K562 (cell line): ENCODE results near the gene SNW1. TPM values are rescaled to one million over a fixed set of nuclear protein-coding genes. Genes with fewer than 3 reads are reported as not detected.

ENCODE experiments used
- ATAC-seq: fragments of 200-7000 bp; cut with Tn5 transposase; 3 replicates; pipeline ENCODE4 v1.9.1; 2020; ENCODE audit warnings: moderate library complexity
- BruUV-seq: library from RNA; stranded (reverse); fragments of 400-500 nt; replicated peaks from 2 replicates; lab custom pipeline; 2021; lab: Mats Ljungman, UMichigan
- CTCF ChIA-PET: fragments of 300-600 bp; formaldehyde crosslinking; extraction: SDS; loops from one replicate; lab custom pipeline; 2021; ENCODE audit warnings: low intra/inter-chr PET ratio; lab: Yijun Ruan, JAX
- POLR2A ChIA-PET: fragments of 300-600, 350-650 bp; sonication (Branson Sonifier 250); formaldehyde crosslinking; extraction: SDS; loops from one replicate; lab custom pipeline; 2021; ENCODE audit warnings: antibody characterized with exemption, inconsistent platforms; lab: Yijun Ruan, JAX
- DNase-seq, 4 experiments: peaks; one replicate each; pipeline versions ENCODE4 v3.0.0 to v3.0.0-alpha.2; 2011 to 2018; ENCODE audit warnings: low spot score in 3 of 4, mixed read lengths in 3 of 4; ENCODE audit errors: extremely low read depth in 1 of 4
- FAIRE-seq: peaks from 2 replicates; lab custom pipeline; 2011; peaks lifted over from hg19 to GRCh38; lab: Jason Lieb, UNC
- H2AFZ ChIP-seq: 2 replicates; pipeline ENCODE4 v1.6.0; 2011; ENCODE audit warnings: low read depth, low read length, control low read depth, inconsistent platforms
- H3K27ac ChIP-seq: fragments of 200-600 bp; 3 replicates; pipeline ENCODE4 v1.8.0; 2011; ENCODE audit warnings: low read depth, mild to moderate bottlenecking, control low read depth, inconsistent platforms, low read length, moderate library complexity, mixed read lengths; ENCODE audit errors: extremely low read depth
- H3K27me3 ChIP-seq, 2 experiments: fragments of 300-600 bp in 1 of 2; 2 replicates in 1 of 2; 3 replicates in 1 of 2; pipeline versions ENCODE4 v1.6.0 to v1.8.0; 2011; ENCODE audit warnings: inconsistent platforms in 2 of 2, low read length in 2 of 2, mild to moderate bottlenecking in 1 of 2, mixed read lengths in 1 of 2, moderate library complexity in 1 of 2; ENCODE audit not compliant: control insufficient read depth in 2 of 2, insufficient read depth in 2 of 2
- H3K36me3 ChIP-seq: fragments of 300-600 bp; 3 replicates; pipeline ENCODE4 v1.8.0; 2011; ENCODE audit warnings: mild to moderate bottlenecking, low read length, inconsistent platforms; ENCODE audit not compliant: control insufficient read depth, insufficient read depth
- H3K4me1 ChIP-seq, 2 experiments: fragments of 200-600 bp in 1 of 2; replicated peaks in 1 of 2; 2 replicates in 1 of 2; 3 replicates in 1 of 2; pipeline versions ENCODE4 v1.5.1 to v1.8.0; 2011; ENCODE audit warnings: inconsistent platforms in 2 of 2, low read length in 2 of 2, mild to moderate bottlenecking in 1 of 2, mixed read lengths in 1 of 2, moderate library complexity in 1 of 2; ENCODE audit not compliant: control insufficient read depth in 2 of 2, insufficient read depth in 2 of 2
- H3K4me2 ChIP-seq: 2 replicates; pipeline ENCODE4 v1.6.1; 2011; ENCODE audit warnings: low read length, control low read depth, inconsistent platforms, mixed read lengths; ENCODE audit not compliant: insufficient read depth
- H3K4me3 ChIP-seq: fragments of 200-600 bp; sonication (generic), shearing (Covaris generic); 2 replicates; pipeline ENCODE4 v1.5.1; 2016; ENCODE audit warnings: control low read depth, inconsistent platforms
- H3K79me2 ChIP-seq: fragments of 200-600 bp; 3 replicates; pipeline ENCODE4 v1.8.0; 2011; ENCODE audit warnings: low read length, inconsistent platforms; ENCODE audit not compliant: control insufficient read depth, insufficient read depth
- H3K9ac ChIP-seq, 2 experiments: 2 replicates each; pipeline versions ENCODE4 v1.6.0 to v1.6.1; 2011; ENCODE audit warnings: low read depth in 2 of 2, low read length in 2 of 2, control low read depth in 1 of 2, inconsistent platforms in 1 of 2, mild to moderate bottlenecking in 1 of 2, mixed read lengths in 1 of 2; ENCODE audit not compliant: insufficient read depth in 1 of 2
- H3K9me1 ChIP-seq: one replicate; pipeline ENCODE4 v1.6.0; 2011; ENCODE audit warnings: inconsistent platforms, mild to moderate bottlenecking, low read length, moderate library complexity; ENCODE audit not compliant: control insufficient read depth, insufficient read depth
- H3K9me3 ChIP-seq: replicated peaks from 2 replicates; pipeline ENCODE4 v1.5.1; 2011; ENCODE audit warnings: low read depth, low read length, inconsistent platforms; ENCODE audit not compliant: control insufficient read depth, insufficient read depth
- H4K20me1 ChIP-seq: replicated peaks from 2 replicates; pipeline ENCODE4 v1.6.1; 2011; ENCODE audit warnings: low read length, inconsistent platforms, mixed read lengths; ENCODE audit not compliant: control insufficient read depth, insufficient read depth
- CEBPG ChIP-seq, 3 experiments: fragments of 200-800 bp in 1 of 3; sonication (Bioruptor generic) in 1 of 3; sonication (generic) in 1 of 3; formaldehyde crosslinking in 1 of 3; IDR thresholded peaks in 2 of 3; conservative IDR thresholded peaks in 1 of 3; 2 replicates each; pipeline versions ENCODE4 v1.6.1 to v1.8.0; 2016 to 2022; ENCODE audit warnings: missing compliant biosample characterization in 2 of 3, missing genetic modification characterization in 2 of 3, mild to moderate bottlenecking in 1 of 3, missing genetic modification reagents in 1 of 3
- DPF2 ChIP-seq: fragments of 450-650 bp; IDR thresholded peaks from 2 replicates; pipeline ENCODE4 v1.6.1; 2016
- FOSL1 ChIP-seq: fragments of 200-800 bp; sonication (Bioruptor generic); conservative IDR thresholded peaks from 2 replicates; pipeline ENCODE4 v1.6.1; 2016; ENCODE audit warnings: missing genetic modification characterization, missing compliant biosample characterization
- HNRNPH1 ChIP-seq: fragments of 200-400 bp; formaldehyde crosslinking; optimal IDR thresholded peaks from 2 replicates; pipeline ENCODE3; 2017; ENCODE audit warnings: low read depth, mild to moderate bottlenecking, low read length, moderate library complexity
- PRPF4 ChIP-seq: fragments of 200-400 bp; formaldehyde crosslinking; IDR thresholded peaks from one replicate; pipeline ENCODE4 v1.6.1; 2017; ENCODE audit warnings: low read length, low read depth, mild to moderate bottlenecking; ENCODE audit not compliant: insufficient read depth, poor library complexity, severe bottlenecking
- PTTG1 ChIP-seq: fragments of 450-650 bp; IDR thresholded peaks from 2 replicates; pipeline ENCODE4 v1.6.1; 2016; ENCODE audit warnings: low read depth, mild to moderate bottlenecking, missing genetic modification characterization, missing compliant biosample characterization
- SNIP1 ChIP-seq: fragments of 450-650 bp; IDR thresholded peaks from 2 replicates; pipeline ENCODE4 v1.7.1; 2017; ENCODE audit warnings: low read depth, mild to moderate bottlenecking
- XRCC3 ChIP-seq: fragments of 450-650 bp; IDR thresholded peaks from 2 replicates; pipeline ENCODE4 v1.6.1; 2017; ENCODE audit warnings: mild to moderate bottlenecking, moderate library complexity
- ZKSCAN1 ChIP-seq: fragments of 150-350 bp; IDR thresholded peaks from 2 replicates; pipeline ENCODE4 v1.6.1; 2016; ENCODE audit warnings: low read depth, low read length
- ZNF407 ChIP-seq: fragments of 450-650 bp; IDR thresholded peaks from 2 replicates; pipeline ENCODE4 v1.6.1; 2016; ENCODE audit warnings: low read depth
- WGBS: fragments of 100-300 bp; shearing (Covaris generic); methylation state at CpG from one replicate; pipeline ENCODE4 v1.1.6; 2016; ENCODE audit warnings: low coverage, mixed read lengths; ENCODE audit not compliant: insufficient coverage; ENCODE audit errors: missing lambda C conversion rate; 5-methylcytosine and 5-hydroxymethylcytosine counted together
- in situ Hi-C: fragments of 300-500 bp; cut with MboI; formaldehyde crosslinking; loops from 4 replicates; pipeline ENCODE4 v1.15.0; 2018; ENCODE audit warnings: inconsistent platforms, mixed read lengths
- intact Hi-C: fragments of 100-400 bp; cut with micrococcal nuclease; formaldehyde crosslinking; loops from 2 replicates; pipeline ENCODE4 v1.14.2; 2022
- polyA plus RNA-seq, 8 experiments: library from polyadenylated mRNA; depleted of rRNA in 4 of 8; stranded (reverse) in 5 of 8; unstranded in 3 of 8; fragments of >200 nt; fragmentation: Nextera tagmentation in 2 of 8; fragmentation: Illumina TruSeq in 1 of 8; extraction: Ambion mirVana in 2 of 8; extraction: Trizol in 1 of 8; gene quantifications; 2 replicates each; pipeline versions ENCODE4 v1.2.1 to v1.2.3, GENCODE V29; 2011 to 2014; ENCODE audit warnings: inconsistent platforms in 1 of 8, missing spikeins in 1 of 8
- total RNA-seq, 7 experiments: library from RNA; depleted of rRNA in 6 of 7; stranded (reverse); fragments of >200 nt in 6 of 7; fragmentation: Illumina TruSeq in 2 of 7; extraction: Trizol in 2 of 7; gene quantifications; 2 replicates each; pipeline versions ENCODE4 v1.2.1 to v1.2.3, GENCODE V29; 2011 to 2021; ENCODE audit warnings: low replicate concordance in 1 of 7

SNW1 gene
- total and polyA plus RNA-seq, 9 of the 15 experiments (the other 6 are each of a cell fraction or from before 2014, with no cell fraction given), result 64.4 to 143 (median 98.2) TPM

DNA sequence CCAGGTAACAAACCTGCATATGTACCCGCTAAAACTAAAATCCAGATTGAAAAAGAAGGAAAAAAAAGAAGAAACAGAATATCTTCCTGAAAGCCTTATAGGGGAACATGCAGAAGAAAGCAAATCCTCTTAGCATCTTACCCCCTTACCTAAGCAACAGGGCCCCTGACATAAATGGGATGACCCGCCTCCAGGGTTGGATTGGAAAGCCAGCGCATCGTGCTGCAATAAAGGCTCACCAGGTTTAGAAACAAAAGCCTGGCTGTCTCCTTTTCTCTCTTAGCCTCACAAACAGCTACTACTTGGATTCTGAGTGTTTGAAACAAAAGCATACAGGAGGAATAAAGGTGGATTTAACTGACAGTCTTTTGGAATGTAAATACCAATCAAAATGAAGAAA lies 25.2 kb upstream of the SNW1 start:
- POLR2A ChIA-PET, result interaction anchor here (1.1 kb wide), 1 partner anchor 8 kb away, joined by 3 read pairs; no protein-coding TSS in a partner anchor
- Histone ChIP-seq H3K9ac (no peak overlapping the region), H3K4me1 (no peaks in the 10 kb centered on the region; a peak in 1 of 5 replicates), H3K27ac (no peak overlapping the region), H4K20me1 (no peaks in the 10 kb centered on the region), H3K9me1 (no peaks in the 10 kb centered on the region), H3K9me3 (no peaks in the 10 kb centered on the region), H3K27me3 (no peaks in the 10 kb centered on the region), H3K36me3 (no peaks in the 10 kb centered on the region), H3K4me3 (no peak overlapping the region), H3K4me2 (no peak overlapping the region), H2AFZ (no peak overlapping the region), H3K79me2 (no peaks in the 10 kb centered on the region)
- 35% methylated on average over 4 of the region's 4 CpGs for WGBS
- BruUV-seq, result no TSS peak
- in situ Hi-C loops, result no loop called here
- TF ChIP-seq CEBPG (CRISPR knock-in tag; IDR thresholded peaks at IDR 0.05) (no peak), CEBPG (tag; conservative IDR thresholded peaks at IDR 0.05 in 1 of 2, IDR thresholded peaks at IDR 0.05 in 1 of 2) (no peak), FOSL1 (tag) (no peak), ZKSCAN1 (no peak), PRPF4 (no peak), SNIP1 (no peak), XRCC3 (no peak), PTTG1 (no peak)
- CTCF ChIA-PET, result no interaction called here
- intact Hi-C loops, result no loop called here
- DNase-seq (no peak), ATAC-seq (no peak), FAIRE-seq (no peak)

DNA sequence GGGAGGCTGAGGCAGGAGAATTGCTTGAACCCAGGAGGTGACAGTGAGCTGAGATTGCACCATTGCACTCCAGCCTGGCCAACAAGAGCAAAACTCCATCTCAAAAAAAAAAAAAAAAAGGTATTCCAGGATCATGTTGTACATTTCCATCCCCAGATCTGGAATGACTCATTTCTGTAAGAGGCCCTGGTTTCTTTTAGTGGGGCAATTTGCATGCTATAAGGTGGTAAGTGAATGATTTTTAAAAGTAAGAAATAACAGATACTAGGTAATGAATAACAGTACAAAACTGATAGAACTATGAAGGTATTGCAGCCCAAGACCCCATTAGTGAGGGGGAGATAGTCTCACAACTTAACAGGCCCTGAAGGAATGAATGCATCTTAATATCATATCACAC lies 21.2 kb upstream of the SNW1 start:
- intact Hi-C loops (no loop called here), in situ Hi-C loops (no loop called here)
- DNase-seq (no peak), FAIRE-seq (no peak), ATAC-seq (no peak)
- Histone ChIP-seq H3K27ac (no peak overlapping the region), H2AFZ (no peak overlapping the region), H3K4me1 (no peaks in the 10 kb centered on the region), H3K27me3 (no peaks in the 10 kb centered on the region), H3K9ac (no peak overlapping the region), H3K9me3 (no peaks in the 10 kb centered on the region), H3K9me1 (no peaks in the 10 kb centered on the region), H3K79me2 (no peaks in the 10 kb centered on the region), H4K20me1 (no peaks in the 10 kb centered on the region), H3K4me3 (no peak overlapping the region), H3K36me3 (no peaks in the 10 kb centered on the region), H3K4me2 (no peak overlapping the region)
- CTCF ChIA-PET, result no interaction called here
- BruUV-seq, result no TSS peak
- POLR2A ChIA-PET, result no interaction called here
- TF ChIP-seq HNRNPH1 (no peak), DPF2 (no peak), ZNF407 (no peak)
